Measurements from ENCODE around the gene COL8A1. TPM values are rescaled to one million over a fixed set of nuclear protein-coding genes. Genes with fewer than 3 reads are reported as not detected.

COL8A1 gene
- total RNA-seq, 1 experiment from 2014 or later = 0.87 TPM

DNA sequence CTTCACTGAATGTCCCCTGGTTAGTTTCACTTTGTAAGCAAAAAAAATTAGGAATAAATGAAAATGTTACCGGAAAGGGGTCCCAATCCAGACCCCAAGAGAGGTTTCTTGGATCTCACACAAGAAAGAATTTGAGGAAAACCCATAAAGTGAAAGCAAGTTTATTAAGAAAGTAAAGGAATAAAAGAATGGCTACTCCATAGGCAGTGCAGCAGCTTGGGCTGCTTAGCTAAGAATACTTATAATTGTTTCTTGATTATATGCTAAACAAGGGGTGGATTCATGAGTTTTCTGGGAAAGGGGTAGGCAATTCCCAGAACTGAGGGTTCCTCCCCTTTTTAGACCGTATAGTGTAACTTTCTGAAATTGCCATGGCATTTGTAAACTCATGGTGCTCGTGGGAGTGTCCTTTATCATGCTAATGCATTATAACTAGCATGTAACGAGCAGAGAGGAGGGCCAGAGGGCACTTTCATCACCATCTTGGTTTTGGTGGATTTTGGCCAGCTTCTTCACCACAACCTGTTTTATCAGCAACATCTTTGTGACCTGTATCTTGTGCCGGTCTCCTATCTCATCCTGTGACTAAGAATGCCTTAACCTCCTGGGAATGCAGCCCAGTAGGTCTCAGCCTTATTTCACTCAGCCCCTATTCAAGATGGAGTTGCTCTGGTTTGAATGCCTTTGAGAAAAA, 138.3 kb downstream of the COL8A1 start:
- ChIA-PET POLR2A (no interaction called here), CTCF (interaction anchor here (1.7 kb wide), 1 partner anchor 13 kb away, joined by 6 read pairs; no protein-coding TSS in a partner anchor)
- DNase-seq (ENCODE audit: low spot score) (no peak), ATAC-seq (no peak; the same call in none of the 2 replicates)
- Mint-ChIP-seq H3K27ac (no peak overlapping the region), H3K4me3 (no peak overlapping the region), H3K36me3 (no peaks in the 10 kb centered on the region), H3K27me3 (ENCODE audit: low read depth) (no peaks in the 10 kb centered on the region), H3K9me3 (0 out of 2 replicates have a peak, but pooled peaks cover 4% of the 10 kb centered on the region), H3K4me1 (peaks cover 22% of the 10 kb centered on the region)
- TF ChIP-seq ZNF671 (CRISPR knock-in tag; IDR thresholded peaks at IDR 0.05) (no peak), ZNF138 (CRISPR knock-in tag; conservative IDR thresholded peaks at IDR 0.05) (no peak), FOXP1 (CRISPR knock-in tag; IDR thresholded peaks at IDR 0.05; ENCODE audit: borderline replicate concordance) (no peak), OVOL2 (CRISPR knock-in tag; IDR thresholded peaks at IDR 0.05; ENCODE audit: borderline replicate concordance) (no peak), NR1H2 (CRISPR knock-in tag; IDR thresholded peaks at IDR 0.05) (no peak), CREM (CRISPR knock-in tag; IDR thresholded peaks at IDR 0.05) (no peak), ZNF317 (CRISPR knock-in tag; IDR thresholded peaks at IDR 0.05; ENCODE audit: borderline replicate concordance, low read depth) (no peak), FOXK1 (CRISPR knock-in tag; IDR thresholded peaks at IDR 0.05) (no peak), ZNF263 (CRISPR knock-in tag; IDR thresholded peaks at IDR 0.05; ENCODE audit: low read depth) (no peak), ZNF416 (CRISPR knock-in tag; IDR thresholded peaks at IDR 0.05) (no peak)
- TF ChIP-seq, protein P1, sequence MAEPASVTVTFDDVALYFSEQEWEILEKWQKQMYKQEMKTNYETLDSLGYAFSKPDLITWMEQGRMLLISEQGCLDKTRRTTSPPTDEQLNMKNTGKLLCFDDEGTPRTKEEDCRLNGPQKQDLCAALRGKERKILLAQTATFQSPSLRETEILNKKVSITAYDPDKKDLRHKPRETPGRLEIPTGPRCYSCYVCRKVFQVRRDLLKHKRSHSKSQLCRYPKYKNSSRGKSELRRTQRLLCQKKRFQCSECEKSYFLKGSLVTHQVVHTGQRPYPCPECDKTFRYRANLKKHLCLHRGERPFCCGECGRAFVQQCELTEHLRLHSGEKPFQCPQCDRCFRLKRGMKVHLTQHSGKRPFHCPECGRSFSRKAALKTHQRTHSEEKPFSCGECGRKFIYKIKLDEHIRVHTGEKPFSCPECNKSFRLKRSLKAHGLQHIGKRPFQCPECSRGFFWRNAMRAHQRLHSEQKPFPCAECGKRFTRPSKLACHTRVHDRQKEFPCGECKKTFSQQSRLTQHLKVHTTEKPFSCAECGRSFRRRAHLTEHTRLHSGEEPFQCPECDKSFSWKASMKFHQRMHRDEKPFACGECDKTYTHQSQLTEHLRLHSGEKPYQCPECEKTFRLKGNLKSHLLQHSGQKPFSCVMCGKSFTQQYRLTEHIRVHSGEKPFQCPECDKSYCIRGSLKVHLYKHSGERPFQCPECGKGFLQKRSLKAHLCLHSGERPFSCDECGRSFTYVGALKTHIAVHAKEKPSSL (CRISPR knock-in tag; conservative IDR thresholded peaks at IDR 0.05) = no peak
- TF ChIP-seq, protein P2, sequence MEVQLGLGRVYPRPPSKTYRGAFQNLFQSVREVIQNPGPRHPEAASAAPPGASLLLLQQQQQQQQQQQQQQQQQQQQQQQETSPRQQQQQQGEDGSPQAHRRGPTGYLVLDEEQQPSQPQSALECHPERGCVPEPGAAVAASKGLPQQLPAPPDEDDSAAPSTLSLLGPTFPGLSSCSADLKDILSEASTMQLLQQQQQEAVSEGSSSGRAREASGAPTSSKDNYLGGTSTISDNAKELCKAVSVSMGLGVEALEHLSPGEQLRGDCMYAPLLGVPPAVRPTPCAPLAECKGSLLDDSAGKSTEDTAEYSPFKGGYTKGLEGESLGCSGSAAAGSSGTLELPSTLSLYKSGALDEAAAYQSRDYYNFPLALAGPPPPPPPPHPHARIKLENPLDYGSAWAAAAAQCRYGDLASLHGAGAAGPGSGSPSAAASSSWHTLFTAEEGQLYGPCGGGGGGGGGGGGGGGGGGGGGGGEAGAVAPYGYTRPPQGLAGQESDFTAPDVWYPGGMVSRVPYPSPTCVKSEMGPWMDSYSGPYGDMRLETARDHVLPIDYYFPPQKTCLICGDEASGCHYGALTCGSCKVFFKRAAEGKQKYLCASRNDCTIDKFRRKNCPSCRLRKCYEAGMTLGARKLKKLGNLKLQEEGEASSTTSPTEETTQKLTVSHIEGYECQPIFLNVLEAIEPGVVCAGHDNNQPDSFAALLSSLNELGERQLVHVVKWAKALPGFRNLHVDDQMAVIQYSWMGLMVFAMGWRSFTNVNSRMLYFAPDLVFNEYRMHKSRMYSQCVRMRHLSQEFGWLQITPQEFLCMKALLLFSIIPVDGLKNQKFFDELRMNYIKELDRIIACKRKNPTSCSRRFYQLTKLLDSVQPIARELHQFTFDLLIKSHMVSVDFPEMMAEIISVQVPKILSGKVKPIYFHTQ (CRISPR knock-in tag; IDR thresholded peaks at IDR 0.05) = no peak
- TF ChIP-seq, protein P3, sequence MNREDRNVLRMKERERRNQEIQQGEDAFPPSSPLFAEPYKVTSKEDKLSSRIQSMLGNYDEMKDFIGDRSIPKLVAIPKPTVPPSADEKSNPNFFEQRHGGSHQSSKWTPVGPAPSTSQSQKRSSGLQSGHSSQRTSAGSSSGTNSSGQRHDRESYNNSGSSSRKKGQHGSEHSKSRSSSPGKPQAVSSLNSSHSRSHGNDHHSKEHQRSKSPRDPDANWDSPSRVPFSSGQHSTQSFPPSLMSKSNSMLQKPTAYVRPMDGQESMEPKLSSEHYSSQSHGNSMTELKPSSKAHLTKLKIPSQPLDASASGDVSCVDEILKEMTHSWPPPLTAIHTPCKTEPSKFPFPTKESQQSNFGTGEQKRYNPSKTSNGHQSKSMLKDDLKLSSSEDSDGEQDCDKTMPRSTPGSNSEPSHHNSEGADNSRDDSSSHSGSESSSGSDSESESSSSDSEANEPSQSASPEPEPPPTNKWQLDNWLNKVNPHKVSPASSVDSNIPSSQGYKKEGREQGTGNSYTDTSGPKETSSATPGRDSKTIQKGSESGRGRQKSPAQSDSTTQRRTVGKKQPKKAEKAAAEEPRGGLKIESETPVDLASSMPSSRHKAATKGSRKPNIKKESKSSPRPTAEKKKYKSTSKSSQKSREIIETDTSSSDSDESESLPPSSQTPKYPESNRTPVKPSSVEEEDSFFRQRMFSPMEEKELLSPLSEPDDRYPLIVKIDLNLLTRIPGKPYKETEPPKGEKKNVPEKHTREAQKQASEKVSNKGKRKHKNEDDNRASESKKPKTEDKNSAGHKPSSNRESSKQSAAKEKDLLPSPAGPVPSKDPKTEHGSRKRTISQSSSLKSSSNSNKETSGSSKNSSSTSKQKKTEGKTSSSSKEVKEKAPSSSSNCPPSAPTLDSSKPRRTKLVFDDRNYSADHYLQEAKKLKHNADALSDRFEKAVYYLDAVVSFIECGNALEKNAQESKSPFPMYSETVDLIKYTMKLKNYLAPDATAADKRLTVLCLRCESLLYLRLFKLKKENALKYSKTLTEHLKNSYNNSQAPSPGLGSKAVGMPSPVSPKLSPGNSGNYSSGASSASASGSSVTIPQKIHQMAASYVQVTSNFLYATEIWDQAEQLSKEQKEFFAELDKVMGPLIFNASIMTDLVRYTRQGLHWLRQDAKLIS (CRISPR knock-in tag; IDR thresholded peaks at IDR 0.05; ENCODE audit: borderline replicate concordance) = no peak
- TF ChIP-seq, protein P4, sequence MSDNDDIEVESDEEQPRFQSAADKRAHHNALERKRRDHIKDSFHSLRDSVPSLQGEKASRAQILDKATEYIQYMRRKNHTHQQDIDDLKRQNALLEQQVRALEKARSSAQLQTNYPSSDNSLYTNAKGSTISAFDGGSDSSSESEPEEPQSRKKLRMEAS (CRISPR knock-in tag; IDR thresholded peaks at IDR 0.05) = no peak
- TF ChIP-seq, protein P5, sequence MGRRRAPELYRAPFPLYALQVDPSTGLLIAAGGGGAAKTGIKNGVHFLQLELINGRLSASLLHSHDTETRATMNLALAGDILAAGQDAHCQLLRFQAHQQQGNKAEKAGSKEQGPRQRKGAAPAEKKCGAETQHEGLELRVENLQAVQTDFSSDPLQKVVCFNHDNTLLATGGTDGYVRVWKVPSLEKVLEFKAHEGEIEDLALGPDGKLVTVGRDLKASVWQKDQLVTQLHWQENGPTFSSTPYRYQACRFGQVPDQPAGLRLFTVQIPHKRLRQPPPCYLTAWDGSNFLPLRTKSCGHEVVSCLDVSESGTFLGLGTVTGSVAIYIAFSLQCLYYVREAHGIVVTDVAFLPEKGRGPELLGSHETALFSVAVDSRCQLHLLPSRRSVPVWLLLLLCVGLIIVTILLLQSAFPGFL (CRISPR knock-in tag; IDR thresholded peaks at IDR 0.05; ENCODE audit: borderline replicate concordance) = no peak
- TF ChIP-seq, protein P6, sequence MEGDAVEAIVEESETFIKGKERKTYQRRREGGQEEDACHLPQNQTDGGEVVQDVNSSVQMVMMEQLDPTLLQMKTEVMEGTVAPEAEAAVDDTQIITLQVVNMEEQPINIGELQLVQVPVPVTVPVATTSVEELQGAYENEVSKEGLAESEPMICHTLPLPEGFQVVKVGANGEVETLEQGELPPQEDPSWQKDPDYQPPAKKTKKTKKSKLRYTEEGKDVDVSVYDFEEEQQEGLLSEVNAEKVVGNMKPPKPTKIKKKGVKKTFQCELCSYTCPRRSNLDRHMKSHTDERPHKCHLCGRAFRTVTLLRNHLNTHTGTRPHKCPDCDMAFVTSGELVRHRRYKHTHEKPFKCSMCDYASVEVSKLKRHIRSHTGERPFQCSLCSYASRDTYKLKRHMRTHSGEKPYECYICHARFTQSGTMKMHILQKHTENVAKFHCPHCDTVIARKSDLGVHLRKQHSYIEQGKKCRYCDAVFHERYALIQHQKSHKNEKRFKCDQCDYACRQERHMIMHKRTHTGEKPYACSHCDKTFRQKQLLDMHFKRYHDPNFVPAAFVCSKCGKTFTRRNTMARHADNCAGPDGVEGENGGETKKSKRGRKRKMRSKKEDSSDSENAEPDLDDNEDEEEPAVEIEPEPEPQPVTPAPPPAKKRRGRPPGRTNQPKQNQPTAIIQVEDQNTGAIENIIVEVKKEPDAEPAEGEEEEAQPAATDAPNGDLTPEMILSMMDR (IDR thresholded peaks at IDR 0.05) = no peak

Measured in WTC11 (cell line).